ENCODE results near the gene NKAIN1.
"Not testable (repeated sequence)": the region's sequence is repeated elsewhere in the genome, so short reads cannot be mapped to it uniquely, and the experiment has no call there.

Gene NKAIN1

GRCh38 chr1:31239653-31240241, at the start of gene NKAIN1:
NKAIN1 (minus strand) TSS chr1:31239887; CDS start chr1:31239547, 340 bp downstream.
- no peak for DNase-seq (ENCODE audit: low read depth in 4 of 4, low spot score in 1 of 4)

GRCh38 chr1:31289021-31289420, 49.3 kb upstream of the NKAIN1 start:
- DNase-seq (ENCODE audit: low read depth in 4 of 4, low spot score in 1 of 4): no peak

GRCh38 chr1:31287791-31288190, 48.1 kb upstream of the NKAIN1 start:
- not testable (repeated sequence) for DNase-seq (ENCODE audit: low read depth in 4 of 4, low spot score in 1 of 4)

- not testable (repeated sequence) for DNase-seq (ENCODE audit: low read depth in 4 of 4, low spot score in 1 of 4)
These were observed 42.7 kb upstream of the NKAIN1 start for GRCh38 chr1:31282426-31282825.

GRCh38 chr1:31273619-31274018, 33.9 kb upstream of the NKAIN1 start:
- no peak for DNase-seq (ENCODE audit: low read depth in 4 of 4, low spot score in 1 of 4)

GRCh38 chr1:31272369-31272768, 32.7 kb upstream of the NKAIN1 start:
- no peak for DNase-seq (ENCODE audit: low read depth in 4 of 4, low spot score in 1 of 4)

- DNase-seq (ENCODE audit: low read depth in 4 of 4, low spot score in 1 of 4): no peak
These were observed 26.9 kb upstream of the NKAIN1 start for GRCh38 chr1:31266547-31266946.

- no peak for DNase-seq (ENCODE audit: low read depth in 4 of 4, low spot score in 1 of 4)
These were observed 25.2 kb upstream of the NKAIN1 start for GRCh38 chr1:31264790-31265386.

- DNase-seq (ENCODE audit: low read depth in 4 of 4, low spot score in 1 of 4): no peak
These were observed 23.7 kb upstream of the NKAIN1 start for GRCh38 chr1:31263408-31263807.

- DNase-seq (ENCODE audit: low read depth in 4 of 4, low spot score in 1 of 4): not testable (repeated sequence)
These were observed 22.7 kb upstream of the NKAIN1 start for GRCh38 chr1:31262393-31262792.

GRCh38 chr1:31261916-31262315, 22.2 kb upstream of the NKAIN1 start:
- DNase-seq (ENCODE audit: low read depth in 4 of 4, low spot score in 1 of 4): no peak

- no peak for DNase-seq (ENCODE audit: low read depth in 4 of 4, low spot score in 1 of 4)
These were observed 20.1 kb upstream of the NKAIN1 start for GRCh38 chr1:31259746-31260145.

- DNase-seq (ENCODE audit: low read depth in 4 of 4, low spot score in 1 of 4): no peak
These were observed 18.9 kb upstream of the NKAIN1 start for GRCh38 chr1:31258581-31258980.

GRCh38 chr1:31257213-31257612, 17.5 kb upstream of the NKAIN1 start:
- DNase-seq (ENCODE audit: low read depth in 4 of 4, low spot score in 1 of 4): no peak

- no peak for DNase-seq (ENCODE audit: low read depth in 4 of 4, low spot score in 1 of 4)
These were observed 10.2 kb upstream of the NKAIN1 start for GRCh38 chr1:31249854-31250253.

GRCh38 chr1:31248276-31248675, 8.6 kb upstream of the NKAIN1 start:
- DNase-seq (ENCODE audit: low read depth in 4 of 4, low spot score in 1 of 4): no peak

- no peak for DNase-seq (ENCODE audit: low read depth in 4 of 4, low spot score in 1 of 4)
These were observed 4.6 kb upstream of the NKAIN1 start for GRCh38 chr1:31244326-31244725.

- DNase-seq (ENCODE audit: low read depth in 4 of 4, low spot score in 1 of 4): no peak
These were observed 4.0 kb upstream of the NKAIN1 start for GRCh38 chr1:31243501-31244286.

GRCh38 chr1:31241321-31241720, 1.6 kb upstream of the NKAIN1 start:
- DNase-seq (ENCODE audit: low read depth in 4 of 4, low spot score in 1 of 4): no peak

GRCh38 chr1:31238986-31239613, 587 bp downstream of the NKAIN1 start:
- DNase-seq (ENCODE audit: low read depth in 4 of 4, low spot score in 1 of 4): no peak

GRCh38 chr1:31238612-31238985, 1.1 kb downstream of the NKAIN1 start:
- no peak for DNase-seq (ENCODE audit: low read depth in 4 of 4, low spot score in 1 of 4)

GRCh38 chr1:31234870-31235269, 4.8 kb downstream of the NKAIN1 start:
- DNase-seq (ENCODE audit: low read depth in 4 of 4, low spot score in 1 of 4): no peak
